Naive thymus-derived CD8-positive, alpha-beta T cell (primary cell): ENCODE data around the gene MLIP. TPM values are rescaled to one million over a fixed set of nuclear protein-coding genes. Genes with fewer than 3 reads are reported as not detected.

Source experiments
- ATAC-seq, 2 donors: fragments of 150-1000 bp; cut with Tn5 transposase in 1 of 2; sonication (Bioruptor Pico), chemical (Tn5 transposase) in 1 of 2; 1 replicate in 1 of 2; 2 replicates in 1 of 2; pipeline ENCODE4 v1.10.0; 2021; ENCODE audit warnings: mild to moderate bottlenecking in 2 of 2, moderate library complexity in 2 of 2
- POLR2A ChIA-PET: fragments of 350-600 bp; sonication (Branson Sonifier 250); formaldehyde crosslinking; loops from one replicate; lab custom pipeline; 2021; ENCODE audit warnings: antibody characterized with exemption; lab: Charles Lee
- DNase-seq, 10 donors: peaks; one replicate each; pipeline versions ENCODE4 v3.0.0 to v3.0.0-alpha.2; 2020 to 2022
- H3K27ac Mint-ChIP-seq, 10 donors: one replicate each; pipeline ENCODE4 v1.8.0; 2020 to 2022; ENCODE audit warnings: mild to moderate bottlenecking in 10 of 10, mixed read lengths in 10 of 10, moderate library complexity in 4 of 10, inconsistent platforms in 1 of 10
- H3K27me3 Mint-ChIP-seq, 5 donors: one replicate each; pipeline ENCODE4 v1.8.0; 2021 to 2022; ENCODE audit warnings: mixed read lengths in 5 of 5
- H3K36me3 Mint-ChIP-seq, 3 donors: one replicate each; pipeline ENCODE4 v1.8.0; 2020 to 2022; ENCODE audit warnings: mixed read lengths in 3 of 3, mild to moderate bottlenecking in 2 of 3, inconsistent platforms in 1 of 3
- H3K4me1 Mint-ChIP-seq, 4 donors: one replicate each; pipeline ENCODE4 v1.8.0; 2021 to 2022; ENCODE audit warnings: mixed read lengths in 4 of 4
- H3K4me3 Mint-ChIP-seq, 10 donors: one replicate each; pipeline ENCODE4 v1.8.0; 2020 to 2022; ENCODE audit warnings: mild to moderate bottlenecking in 10 of 10, mixed read lengths in 10 of 10, moderate library complexity in 6 of 10, inconsistent platforms in 1 of 10
- H3K9me3 Mint-ChIP-seq, 9 donors: one replicate each; pipeline ENCODE4 v1.8.0; 2020 to 2022; ENCODE audit warnings: mixed read lengths in 9 of 9, mild to moderate bottlenecking in 3 of 9, inconsistent platforms in 1 of 9, moderate library complexity in 1 of 9
- polyA plus RNA-seq, 3 donors: library from polyadenylated mRNA; unstranded; fragments of 300-500 nt; fragmentation: Illumina TruSeq; gene quantifications; one replicate each; pipeline ENCODE4 v1.2.3, GENCODE V29; 2021
- total RNA-seq, 8 experiments: library from RNA in 2 of 8; stranded (reverse) in 2 of 8; gene quantifications; one replicate each; pipeline ENCODE4 v1.2.3 and lab custom pipeline; 2021 to 2026

MLIP gene
- total and polyA plus RNA-seq, 5 experiments from 2014 or later: not detected

DNA sequence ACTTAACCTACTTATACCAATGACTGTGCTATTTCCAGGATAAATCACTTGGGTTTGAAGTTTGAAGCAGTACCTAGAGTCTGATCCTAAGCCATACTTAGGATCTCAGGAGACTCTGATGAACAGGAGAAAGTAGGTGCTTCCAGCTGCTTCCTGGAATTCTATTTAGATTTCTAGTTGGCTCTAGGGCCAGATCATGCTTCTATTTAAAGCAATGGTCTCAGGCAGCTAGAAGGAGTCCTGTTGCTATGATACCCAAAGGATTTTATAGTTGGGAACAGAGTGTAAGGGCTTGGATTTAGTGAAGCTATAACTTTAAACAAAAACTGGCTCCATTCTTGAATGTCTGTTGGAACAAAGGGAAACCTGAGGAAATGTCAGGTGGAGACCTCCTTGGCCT is 144.6 kb downstream of the MLIP start:
- no peak for DNase-seq
- ATAC-seq: no peak
- Mint-ChIP-seq H3K4me3 (no peak overlapping the region), H3K27ac (no peak overlapping the region), H3K27me3 (peaks cover 0 to 1% (median 0%) of the 10 kb centered on the region in 5 donors), H3K4me1 (no peaks in the 10 kb centered on the region), H3K9me3 (peaks cover 0 to 9% (median 2%) of the 10 kb centered on the region in 9 donors), H3K36me3 (no peaks in the 10 kb centered on the region)
- POLR2A ChIA-PET: no interaction called here

DNA sequence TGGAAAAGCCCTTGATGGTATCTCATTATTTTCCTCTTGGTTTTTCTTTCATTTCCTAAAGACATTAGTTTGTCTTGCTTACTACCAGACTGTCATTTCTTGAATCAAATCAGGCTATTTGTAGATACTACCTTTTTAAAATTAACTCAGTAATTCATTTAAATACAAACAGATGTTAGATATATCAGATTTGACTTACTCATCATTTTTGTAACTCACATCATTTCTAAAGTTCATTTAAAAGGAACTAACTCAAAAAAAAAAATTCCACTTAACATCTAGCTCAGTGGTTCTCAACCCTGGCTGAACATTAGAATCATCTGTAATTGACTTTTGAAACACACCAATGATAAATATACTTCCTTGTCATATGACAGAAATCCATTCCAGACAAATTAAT is 148.8 kb downstream of the MLIP start:
- POLR2A ChIA-PET: no interaction called here
- Mint-ChIP-seq H3K27me3 (peaks cover 0 to 1% (median 0%) of the 10 kb centered on the region in 5 donors), H3K27ac (no peak overlapping the region), H3K4me1 (no peaks in the 10 kb centered on the region), H3K36me3 (no peaks in the 10 kb centered on the region), H3K9me3 (peaks cover 0 to 2% (median 0%) of the 10 kb centered on the region in 9 donors), H3K4me3 (no peak overlapping the region)
- ATAC-seq: no peak
- no peak for DNase-seq

DNA sequence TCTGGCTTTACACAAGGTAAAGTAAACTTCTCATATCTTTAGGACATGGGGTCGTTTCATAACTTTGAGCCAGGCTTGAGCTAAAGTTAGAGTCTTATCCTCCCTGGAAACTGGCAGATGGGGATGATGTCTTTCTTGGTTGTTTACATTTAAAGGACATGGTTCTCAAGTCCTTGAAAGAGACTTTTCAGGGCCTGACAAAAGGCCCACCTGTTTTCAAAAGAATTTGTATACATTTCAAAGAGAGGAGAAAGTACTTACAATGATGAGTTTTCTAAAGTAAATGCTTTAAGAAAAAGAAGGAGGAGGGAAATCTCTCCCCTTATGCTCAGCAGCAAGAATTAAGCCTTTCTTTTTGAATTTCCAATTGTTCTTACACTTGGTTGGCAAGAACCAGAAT is 151.3 kb downstream of the MLIP start:
- Mint-ChIP-seq H3K36me3 (no peaks in the 10 kb centered on the region), H3K4me3 (no peak overlapping the region), H3K9me3 (peaks cover 0 to 4% (median 0%) of the 10 kb centered on the region in 9 donors), H3K4me1 (no peaks in the 10 kb centered on the region), H3K27ac (no peak overlapping the region), H3K27me3 (no peaks in the 10 kb centered on the region)
- POLR2A ChIA-PET: no interaction called here
- DNase-seq: no peak
- no peak for ATAC-seq

DNA sequence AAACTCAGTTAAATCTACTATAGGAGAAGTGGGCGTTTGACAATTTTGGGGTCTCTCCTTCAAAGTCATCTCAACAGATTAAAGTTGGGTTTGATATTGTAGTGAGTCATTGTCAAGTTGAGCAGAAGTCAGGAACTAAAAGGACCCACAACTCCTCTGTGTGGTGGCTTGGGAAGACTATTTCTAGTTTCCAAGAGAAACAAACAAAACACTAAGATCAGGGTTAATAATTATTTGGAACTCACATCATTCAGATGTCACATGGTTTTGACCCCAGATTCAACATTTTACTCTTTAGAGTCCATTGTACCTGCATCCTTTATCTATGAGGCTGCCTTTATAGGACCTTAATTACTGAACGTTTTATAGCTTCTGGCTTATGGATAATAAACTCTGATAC is 151.7 kb downstream of the MLIP start:
- no peaks in the 10 kb centered on the region for H3K36me3 Mint-ChIP-seq
- ATAC-seq (no peak), DNase-seq (no peak)
- peaks cover 0 to 4% (median 0%) of the 10 kb centered on the region in 9 donors for H3K9me3 Mint-ChIP-seq
- no peak overlapping the region for H3K4me3 Mint-ChIP-seq
- no peaks in the 10 kb centered on the region for H3K4me1 Mint-ChIP-seq
- POLR2A ChIA-PET: no interaction called here
- H3K27ac Mint-ChIP-seq: no peak overlapping the region
- no peaks in the 10 kb centered on the region for H3K27me3 Mint-ChIP-seq

DNA sequence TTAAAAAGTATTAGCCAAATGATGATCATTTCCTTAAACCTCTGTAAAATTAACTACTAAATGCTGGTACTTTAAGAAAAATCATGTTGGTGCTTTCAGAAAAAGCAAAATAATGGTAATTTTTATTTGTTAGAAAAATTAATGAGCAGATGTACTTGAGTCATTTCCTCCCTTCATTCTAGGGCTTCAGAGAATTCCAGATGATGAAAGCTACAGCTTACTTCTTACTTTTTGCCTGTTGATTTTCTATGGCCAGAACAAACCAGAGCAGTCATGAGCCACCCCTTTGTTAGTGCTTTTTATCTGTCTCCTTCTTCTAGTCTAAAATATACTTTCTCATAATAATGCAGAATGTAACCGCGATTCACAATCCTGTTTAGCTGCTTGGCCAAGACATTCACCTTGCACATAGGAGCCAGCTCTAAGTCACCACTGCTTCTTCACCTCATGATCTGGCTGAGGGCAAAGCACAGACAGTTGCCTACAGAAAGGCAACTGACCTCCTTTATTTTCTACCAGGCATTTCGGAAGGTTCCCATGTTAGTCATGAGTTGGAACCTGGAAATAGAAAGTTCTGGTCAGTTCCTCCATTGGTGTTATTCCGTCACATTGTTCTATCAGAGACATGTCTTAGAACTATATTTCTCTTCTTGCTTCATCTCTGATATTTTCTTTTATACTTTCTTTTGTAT is 153.5 kb downstream of the MLIP start:
- no peak overlapping the region for H3K4me3 Mint-ChIP-seq
- no peaks in the 10 kb centered on the region for H3K27me3 Mint-ChIP-seq
- peaks cover 0 to 4% (median 0%) of the 10 kb centered on the region in 9 donors for H3K9me3 Mint-ChIP-seq
- DNase-seq (no peak), ATAC-seq (no peak)
- no peaks in the 10 kb centered on the region for H3K36me3 Mint-ChIP-seq
- no peak overlapping the region for H3K27ac Mint-ChIP-seq
- no peaks in the 10 kb centered on the region for H3K4me1 Mint-ChIP-seq
- POLR2A ChIA-PET: no interaction called here

DNA sequence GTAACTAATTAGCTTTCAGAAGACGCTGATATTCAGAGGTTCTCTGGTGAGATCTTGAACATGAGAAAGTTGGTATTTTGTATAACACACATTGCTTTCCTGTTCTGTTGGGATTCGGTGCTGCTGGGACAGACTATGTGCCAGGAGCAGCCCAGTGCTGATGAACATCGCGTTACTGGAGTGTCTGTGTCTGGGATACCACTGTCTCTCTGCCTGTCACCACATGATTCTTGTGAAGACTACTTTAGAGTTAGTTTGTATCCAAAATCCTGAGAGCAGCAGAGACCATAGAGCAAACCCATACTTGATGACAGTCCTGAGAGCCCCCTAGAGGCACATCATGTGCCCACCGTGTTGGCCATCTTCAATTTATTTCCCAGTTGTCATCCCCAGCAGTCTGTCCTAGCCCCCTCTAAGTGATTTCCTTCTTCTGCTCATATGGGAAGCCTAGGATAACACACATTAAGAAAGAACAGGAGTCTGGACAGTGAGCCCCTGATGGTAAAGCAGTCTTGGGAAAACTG is 155.2 kb downstream of the MLIP start:
- Mint-ChIP-seq H3K36me3 (no peaks in the 10 kb centered on the region), H3K4me3 (no peak overlapping the region), H3K9me3 (peaks cover 0 to 12% (median 0%) of the 10 kb centered on the region in 9 donors), H3K27ac (no peak overlapping the region), H3K27me3 (peaks cover 0 to 1% (median 0%) of the 10 kb centered on the region in 5 donors), H3K4me1 (no peaks in the 10 kb centered on the region)
- POLR2A ChIA-PET: no interaction called here
- ATAC-seq (no peak), DNase-seq (no peak)

DNA sequence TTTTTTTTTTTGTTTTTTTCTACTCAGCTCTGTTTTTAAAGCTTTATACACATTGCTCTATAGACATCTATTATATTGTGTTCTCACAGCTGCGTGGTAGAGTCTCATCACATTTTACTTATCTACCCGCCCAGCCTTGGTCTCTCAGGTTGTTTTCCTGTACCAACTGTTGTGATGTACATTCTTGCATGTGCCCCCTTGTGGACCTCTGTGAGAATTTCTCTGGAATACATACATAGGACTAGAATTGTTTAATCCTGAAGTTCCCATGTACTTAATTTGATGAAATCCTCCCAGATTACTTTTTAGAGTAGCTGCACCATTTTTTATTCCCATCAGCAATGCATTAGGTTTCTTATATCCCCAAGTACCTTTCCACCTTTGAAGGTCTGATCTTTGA is 156.6 kb downstream of the MLIP start:
- Mint-ChIP-seq H3K27me3 (peaks cover 0 to 1% (median 0%) of the 10 kb centered on the region in 5 donors), H3K4me1 (no peaks in the 10 kb centered on the region), H3K9me3 (peaks cover 0 to 12% (median 0%) of the 10 kb centered on the region in 9 donors), H3K4me3 (no peak overlapping the region), H3K36me3 (no peaks in the 10 kb centered on the region), H3K27ac (no peak overlapping the region)
- DNase-seq: no peak
- POLR2A ChIA-PET: no interaction called here
- no peak for ATAC-seq

DNA sequence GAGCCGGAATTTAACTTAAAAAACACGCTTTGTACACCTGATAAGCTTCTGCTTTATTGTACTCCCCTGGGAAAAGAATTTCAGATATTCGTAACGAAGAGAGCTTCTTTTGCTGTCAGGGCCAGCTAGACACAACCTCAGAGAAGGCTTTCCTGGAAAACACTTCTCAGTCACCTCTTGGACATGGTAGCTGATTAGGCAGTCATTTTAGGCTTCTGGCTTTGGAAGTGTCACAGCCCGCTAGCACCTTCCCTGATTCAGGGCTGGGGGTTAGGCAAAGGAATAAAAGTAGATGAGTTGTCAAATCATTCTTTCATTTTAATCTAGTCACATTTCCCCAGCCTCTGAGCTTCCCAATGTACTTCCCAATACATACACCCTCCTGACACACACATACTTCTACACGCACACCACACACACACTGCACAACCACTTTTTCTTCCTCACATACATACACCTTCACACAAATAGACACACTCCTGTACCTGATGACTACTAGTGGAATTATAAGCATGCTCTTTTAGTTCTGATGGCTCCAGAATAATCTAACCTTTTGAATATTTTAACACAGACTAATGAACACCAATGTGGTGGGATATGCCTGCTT is 162.1 kb downstream of the MLIP start:
- Mint-ChIP-seq H3K27me3 (peaks cover 0 to 5% (median 1%) of the 10 kb centered on the region in 5 donors), H3K9me3 (peaks cover 0 to 29% (median 6%) of the 10 kb centered on the region in 9 donors), H3K27ac (no peak overlapping the region), H3K4me1 (no peaks in the 10 kb centered on the region), H3K4me3 (no peak overlapping the region), H3K36me3 (no peaks in the 10 kb centered on the region)
- POLR2A ChIA-PET: no interaction called here
- DNase-seq (no peak), ATAC-seq (no peak)

DNA sequence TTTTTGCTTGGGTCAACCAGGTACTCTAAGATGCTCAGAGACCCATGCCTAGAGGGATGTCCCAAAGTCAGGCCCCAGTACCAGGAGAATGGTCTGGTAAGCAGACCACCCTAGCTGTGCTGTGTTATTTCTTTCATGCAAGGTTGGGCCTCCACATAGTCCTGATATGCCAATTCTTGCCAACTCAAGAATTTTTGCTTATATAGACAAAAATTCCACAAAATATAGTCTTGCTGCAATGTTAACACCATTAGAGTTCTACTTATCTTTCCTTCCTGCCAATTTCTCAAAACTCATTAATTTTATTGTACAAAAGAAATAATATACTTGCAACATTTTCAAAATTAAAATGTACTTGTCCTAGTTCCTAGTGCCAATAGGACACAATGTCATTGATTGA is 163.1 kb downstream of the MLIP start:
- Mint-ChIP-seq H3K9me3 (peaks cover 0 to 35% (median 10%) of the 10 kb centered on the region in 9 donors), H3K27ac (no peak overlapping the region), H3K27me3 (peaks cover 0 to 5% (median 1%) of the 10 kb centered on the region in 5 donors), H3K4me3 (no peak overlapping the region), H3K36me3 (no peaks in the 10 kb centered on the region), H3K4me1 (no peaks in the 10 kb centered on the region)
- ATAC-seq (no peak), DNase-seq (no peak)
- POLR2A ChIA-PET: no interaction called here

DNA sequence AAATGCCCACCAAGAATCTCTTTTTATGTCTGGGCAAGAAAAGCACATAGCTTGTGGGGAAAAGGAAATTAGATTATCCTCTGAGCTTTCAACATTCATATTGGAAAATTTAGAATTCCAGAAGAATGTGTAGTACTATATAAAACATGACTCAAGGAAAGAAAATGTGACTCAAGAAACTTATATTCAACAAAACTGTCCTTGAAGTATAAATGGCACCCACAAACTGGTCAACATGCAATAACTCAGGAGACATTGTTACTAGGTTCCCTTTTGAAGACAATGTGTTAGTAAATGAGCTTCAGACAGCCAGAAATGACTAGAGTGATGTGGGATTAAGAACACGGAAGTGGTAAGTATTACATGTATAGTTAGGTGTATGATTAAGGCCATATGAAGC is 170.9 kb downstream of the MLIP start:
- DNase-seq: no peak
- no peak for ATAC-seq
- H3K27ac Mint-ChIP-seq: no peak overlapping the region
- H3K36me3 Mint-ChIP-seq: no peaks in the 10 kb centered on the region
- H3K9me3 Mint-ChIP-seq: peaks cover 0 to 54% (median 9%) of the 10 kb centered on the region in 9 donors
- H3K4me3 Mint-ChIP-seq: no peak overlapping the region
- H3K27me3 Mint-ChIP-seq: no peaks in the 10 kb centered on the region
- POLR2A ChIA-PET: no interaction called here
- H3K4me1 Mint-ChIP-seq: no peaks in the 10 kb centered on the region

DNA sequence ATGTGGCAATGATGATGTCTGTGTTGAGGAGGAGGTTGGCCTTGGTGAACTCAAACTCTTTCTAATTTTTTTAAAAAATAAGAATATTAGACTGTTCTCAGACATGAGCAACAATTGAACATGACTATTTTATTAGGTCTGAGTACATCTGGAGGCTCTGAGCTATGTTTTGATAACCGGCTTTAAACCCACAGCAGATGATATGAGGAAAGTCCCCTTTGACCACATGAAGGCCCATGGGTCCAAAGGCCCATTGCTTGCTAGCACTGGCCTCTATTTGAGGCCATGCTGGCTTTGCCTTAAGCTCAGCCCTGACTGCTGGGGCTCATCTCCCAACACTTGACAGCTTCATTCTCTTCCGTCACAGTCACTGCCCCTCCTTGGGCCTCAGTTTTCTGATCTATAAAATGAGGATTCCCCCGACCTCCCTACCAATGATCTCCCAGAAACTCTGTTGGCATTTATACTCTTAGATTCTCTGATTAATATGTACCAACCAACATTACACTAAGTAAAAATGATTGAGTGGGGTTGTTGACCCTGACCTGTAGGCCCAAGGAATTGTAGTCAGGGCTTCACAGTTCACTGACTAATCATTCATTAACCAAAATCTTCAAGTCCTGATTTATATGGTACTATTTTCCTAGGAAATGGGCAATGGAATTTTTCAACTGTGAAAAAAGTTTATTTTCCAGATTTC is 173.1 kb downstream of the MLIP start:
- no peak for DNase-seq
- no peak overlapping the region for H3K4me3 Mint-ChIP-seq
- POLR2A ChIA-PET: no interaction called here
- H3K27me3 Mint-ChIP-seq: no peaks in the 10 kb centered on the region
- no peaks in the 10 kb centered on the region for H3K4me1 Mint-ChIP-seq
- no peak for ATAC-seq
- H3K36me3 Mint-ChIP-seq: no peaks in the 10 kb centered on the region
- no peak overlapping the region for H3K27ac Mint-ChIP-seq
- H3K9me3 Mint-ChIP-seq: peaks cover 0 to 47% (median 3%) of the 10 kb centered on the region in 9 donors

DNA sequence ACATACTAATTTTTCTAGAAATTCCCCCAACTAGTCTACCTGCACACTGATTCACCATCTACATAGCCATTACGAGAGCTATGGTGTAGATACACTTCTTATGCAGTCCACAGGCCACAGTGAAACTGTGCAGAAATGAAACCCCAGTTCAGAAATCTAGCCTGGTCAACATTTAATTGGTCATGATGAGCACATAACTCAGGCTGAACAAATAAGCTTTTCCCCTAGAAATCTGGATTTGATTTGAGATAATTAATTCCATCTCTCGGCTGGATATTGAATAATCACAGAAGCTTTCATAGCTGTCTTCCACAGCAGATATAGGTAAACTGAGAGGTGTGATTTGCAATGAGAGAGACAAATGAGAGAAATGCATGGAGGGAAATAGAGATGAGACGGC is 174.4 kb downstream of the MLIP start:
- POLR2A ChIA-PET: no interaction called here
- H3K4me1 Mint-ChIP-seq: no peaks in the 10 kb centered on the region
- H3K9me3 Mint-ChIP-seq: peaks cover 0 to 47% (median 3%) of the 10 kb centered on the region in 9 donors
- H3K27ac Mint-ChIP-seq: no peak overlapping the region
- no peaks in the 10 kb centered on the region for H3K36me3 Mint-ChIP-seq
- H3K27me3 Mint-ChIP-seq: no peaks in the 10 kb centered on the region
- H3K4me3 Mint-ChIP-seq: no peak overlapping the region
- ATAC-seq: no peak
- DNase-seq: no peak

DNA sequence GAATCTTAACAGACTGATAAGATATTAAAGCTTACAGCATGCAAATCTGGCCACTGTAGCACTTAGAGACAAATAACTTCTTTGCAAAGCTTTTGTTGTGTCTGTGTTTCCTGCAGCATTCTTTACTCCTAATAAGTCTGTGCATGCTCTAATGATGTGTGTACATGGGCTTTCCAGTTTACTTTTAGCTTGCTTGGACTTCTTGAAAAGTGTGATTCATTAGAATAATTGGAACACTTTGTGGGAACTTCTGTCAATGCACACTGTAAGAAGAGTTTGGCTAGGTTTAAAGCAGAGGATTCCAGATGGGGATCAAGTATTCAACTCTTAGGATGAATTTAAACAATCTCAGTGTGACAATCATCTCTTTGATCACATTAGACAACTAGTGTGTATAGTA is 174.9 kb downstream of the MLIP start:
- ATAC-seq (no peak), DNase-seq (no peak)
- no peak overlapping the region for H3K4me3 Mint-ChIP-seq
- no peaks in the 10 kb centered on the region for H3K36me3 Mint-ChIP-seq
- H3K27me3 Mint-ChIP-seq: no peaks in the 10 kb centered on the region
- no peak overlapping the region for H3K27ac Mint-ChIP-seq
- H3K4me1 Mint-ChIP-seq: no peaks in the 10 kb centered on the region
- POLR2A ChIA-PET: no interaction called here
- peaks cover 0 to 49% (median 3%) of the 10 kb centered on the region in 9 donors for H3K9me3 Mint-ChIP-seq
